ENCODE data around the gene PPT1. TPM values are rescaled to one million over a fixed set of nuclear protein-coding genes. Genes with fewer than 3 reads are reported as not detected.

The PPT1 gene
- total and polyA plus RNA-seq, 2 of the 8 experiments (the other 6 are each of a cell fraction or from before 2014, with no cell fraction given): 77.1 to 150 TPM

GRCh38 chr1:40053138-40053887 is 43.7 kb downstream of the PPT1 start (continued):
- no peak for TF ChIP-seq CHD7 (IDR thresholded peaks at IDR 0.05; ENCODE audit: insufficient replicate concordance, low read length)
- TF ChIP-seq SP4 (IDR thresholded peaks at IDR 0.05; ENCODE audit: low read length): no peak
- TF ChIP-seq HDAC2 (IDR thresholded peaks at IDR 0.05; ENCODE audit: borderline replicate concordance in 1 of 2, low read depth in 2 of 2, low read length in 2 of 2): no peak
- no peak for TF ChIP-seq BRCA1 (IDR thresholded peaks at IDR 0.05; ENCODE audit: low read depth, low read length)
- no peak for TF ChIP-seq NRF1 (IDR thresholded peaks at IDR 0.05; ENCODE audit: low read depth, low read length)
- TF ChIP-seq PHF8 (conservative IDR thresholded peaks at IDR 0.05; ENCODE audit: low read depth, low read length): no peak

All from H1 (cell line).